HepG2 (cell line): ENCODE results near the gene BCL2A1. TPM values are rescaled to one million over a fixed set of nuclear protein-coding genes. Genes with fewer than 3 reads are reported as not detected.

Experiments
- ATAC-seq: fragments of 200-7000 bp; cut with Tn5 transposase; 3 replicates; pipeline ENCODE4 v1.9.1; 2020; ENCODE audit warnings: mild to moderate bottlenecking, moderate library complexity
- BruUV-seq: library from RNA; stranded (reverse); fragments of 400-500 nt; replicated peaks from 2 replicates; lab custom pipeline; 2021; lab: Mats Ljungman, UMichigan
- CTCF ChIA-PET: fragments of 300-600 bp; formaldehyde crosslinking; extraction: SDS; loops from one replicate; lab custom pipeline; 2021; ENCODE audit warnings: low total read pairs, inconsistent platforms, low intra/inter-chr PET ratio; lab: Yijun Ruan, JAX
- POLR2A ChIA-PET: fragments of 350-600 bp; sonication (Branson Sonifier 250); formaldehyde crosslinking; loops from one replicate; lab custom pipeline; 2020; ENCODE audit warnings: antibody characterized with exemption, inconsistent platforms; lab: Yijun Ruan, JAX
- DNase-seq: peaks from one replicate; pipeline ENCODE4 v3.0.0-alpha.2; 2015; ENCODE audit warnings: low spot score
- FAIRE-seq: peaks from 3 replicates; lab custom pipeline; 2011; peaks lifted over from hg19 to GRCh38; lab: Jason Lieb, UNC
- H2AFZ ChIP-seq: one replicate; pipeline ENCODE4 v1.6.1; 2011; ENCODE audit warnings: low read length, inconsistent platforms
- H3K27ac ChIP-seq: fragments of 300-600 bp; 3 replicates; pipeline ENCODE4 v1.8.0; 2011; ENCODE audit warnings: mixed run types, mild to moderate bottlenecking, mixed read lengths, low read length, inconsistent platforms; ENCODE audit not compliant: insufficient read depth; ENCODE audit errors: extremely low read length
- H3K27me3 ChIP-seq, 2 experiments: fragments of 200-600 bp in 1 of 2; 2 replicates in 1 of 2; 3 replicates in 1 of 2; pipeline versions ENCODE4 v1.6.0 to v1.8.0; 2011; ENCODE audit warnings: low read length in 2 of 2, mild to moderate bottlenecking in 2 of 2, moderate library complexity in 2 of 2, inconsistent platforms in 1 of 2; ENCODE audit not compliant: insufficient read depth in 2 of 2, control insufficient read depth in 1 of 2
- H3K36me3 ChIP-seq, 2 experiments: fragments of 200-600 bp in 1 of 2; replicated peaks in 1 of 2; 2 replicates in 1 of 2; 3 replicates in 1 of 2; pipeline versions ENCODE4 v1.5.1 to v1.8.0; 2011; ENCODE audit warnings: low read length in 2 of 2, inconsistent platforms in 1 of 2; ENCODE audit not compliant: insufficient read depth in 2 of 2, control insufficient read depth in 1 of 2
- H3K4me1 ChIP-seq: 2 replicates; pipeline ENCODE4 v1.5.1; 2012; ENCODE audit warnings: low read length, inconsistent platforms; ENCODE audit not compliant: insufficient read depth
- H3K4me2 ChIP-seq: 2 replicates; pipeline ENCODE4 v1.6.0; 2011; ENCODE audit warnings: low read depth, low read length, inconsistent platforms
- H3K4me3 ChIP-seq, 3 experiments: fragments of 200-600 bp in 1 of 3; sonication (generic), shearing (Covaris generic) in 1 of 3; replicated peaks in 1 of 3; 2 replicates each; pipeline ENCODE4 v1.5.1; 2011 to 2016; ENCODE audit warnings: low read length in 3 of 3, inconsistent platforms in 2 of 3, low read depth in 2 of 3, mild to moderate bottlenecking in 2 of 3, control low read depth in 1 of 3, mixed read lengths in 1 of 3; ENCODE audit not compliant: insufficient read depth in 1 of 3
- H3K79me2 ChIP-seq: one replicate; pipeline ENCODE4 v1.6.1; 2011; ENCODE audit warnings: low read length, inconsistent platforms; ENCODE audit not compliant: insufficient read depth
- H3K9ac ChIP-seq: 2 replicates; pipeline ENCODE4 v1.6.0; 2011; ENCODE audit warnings: mild to moderate bottlenecking, low read depth, low read length, inconsistent platforms; ENCODE audit not compliant: insufficient read depth
- H3K9me3 ChIP-seq: 2 replicates; pipeline ENCODE4 v1.5.1; 2012; ENCODE audit warnings: mild to moderate bottlenecking, low read length
- H4K20me1 ChIP-seq: 2 replicates; pipeline ENCODE4 v1.6.0; 2011; ENCODE audit warnings: inconsistent platforms, mild to moderate bottlenecking, low read length, moderate library complexity; ENCODE audit not compliant: insufficient read depth
- ASH2L ChIP-seq: fragments of 300-600, 200-600 bp; sonication (generic); IDR thresholded peaks from 2 replicates; pipeline ENCODE4 v1.7.0; 2017; ENCODE audit warnings: low read depth, mild to moderate bottlenecking, moderate library complexity, mixed read lengths, low read length; ENCODE audit not compliant: insufficient read length
- CCAR2 ChIP-seq: fragments of 200-400 bp; formaldehyde crosslinking; optimal IDR thresholded peaks from 2 replicates; pipeline ENCODE3; 2018; ENCODE audit warnings: low read depth, mild to moderate bottlenecking, low read length, moderate library complexity
- GABPA ChIP-seq, 2 experiments: IDR thresholded peaks; 2 replicates each; pipeline ENCODE4 v1.6.1; 2011 to 2016; ENCODE audit warnings: low read depth in 2 of 2, low read length in 1 of 2, missing biosample characterization in 1 of 2, missing genetic modification characterization in 1 of 2
- KDM4B ChIP-seq: sonication (generic); formaldehyde crosslinking; IDR thresholded peaks from 2 replicates; pipeline ENCODE4 v1.4.0; 2020; ENCODE audit warnings: missing genetic modification reagents
- MTF2 ChIP-seq: sonication (generic); formaldehyde crosslinking; IDR thresholded peaks from 2 replicates; pipeline ENCODE4 v1.5.0; 2020; ENCODE audit warnings: missing genetic modification reagents, borderline replicate concordance
- MZF1 ChIP-seq: sonication (generic); formaldehyde crosslinking; IDR thresholded peaks from 2 replicates; pipeline ENCODE4 v1.8.1; 2023; ENCODE audit warnings: mild to moderate bottlenecking, missing genetic modification reagents, borderline replicate concordance
- PAXIP1 ChIP-seq: sonication (generic); formaldehyde crosslinking; conservative IDR thresholded peaks from 2 replicates; pipeline ENCODE4 v1.4.0; 2020; ENCODE audit warnings: mild to moderate bottlenecking, missing genetic modification reagents, moderate library complexity
- PRPF4 ChIP-seq: fragments of 200-400 bp; formaldehyde crosslinking; IDR thresholded peaks from 2 replicates; pipeline ENCODE4 v1.6.1; 2016; ENCODE audit warnings: low read length, low read depth; ENCODE audit not compliant: poor library complexity, severe bottlenecking
- RFX5 ChIP-seq: IDR thresholded peaks from 2 replicates; pipeline ENCODE4 v1.6.1; 2011; ENCODE audit warnings: low read depth, low read length, improper control_type of control experiment
- SNAPC5 ChIP-seq: sonication (generic); formaldehyde crosslinking; IDR thresholded peaks from 2 replicates; pipeline ENCODE4 v1.8.1; 2023; ENCODE audit warnings: mild to moderate bottlenecking, missing genetic modification reagents, borderline replicate concordance
- TERF1 ChIP-seq: sonication (generic); formaldehyde crosslinking; IDR thresholded peaks from 2 replicates; pipeline ENCODE4 v1.8.0; 2022; ENCODE audit warnings: mild to moderate bottlenecking, missing genetic modification reagents, moderate library complexity
- THAP8 ChIP-seq: sonication (generic); formaldehyde crosslinking; IDR thresholded peaks from 2 replicates; pipeline ENCODE4 v1.5.1; 2020; ENCODE audit warnings: missing genetic modification reagents, mild to moderate bottlenecking, borderline replicate concordance
- ZFY ChIP-seq: sonication (generic); formaldehyde crosslinking; IDR thresholded peaks from 2 replicates; pipeline ENCODE4 v1.4.0; 2020; ENCODE audit warnings: missing genetic modification reagents
- ZNF253 ChIP-seq: sonication (generic); formaldehyde crosslinking; IDR thresholded peaks from 2 replicates; pipeline ENCODE4 v1.8.0; 2022; ENCODE audit warnings: mild to moderate bottlenecking, missing genetic modification reagents, borderline replicate concordance
- ZNF501 ChIP-seq: sonication (generic); formaldehyde crosslinking; IDR thresholded peaks from 2 replicates; pipeline ENCODE4 v1.5.1; 2020; ENCODE audit warnings: mild to moderate bottlenecking, moderate library complexity, missing genetic modification reagents
- ZNF563 ChIP-seq: sonication (generic); formaldehyde crosslinking; IDR thresholded peaks from 2 replicates; pipeline ENCODE4 v1.8.0; 2022; ENCODE audit warnings: mild to moderate bottlenecking, moderate library complexity, missing genetic modification reagents
- ZNF616 ChIP-seq: sonication (generic); formaldehyde crosslinking; IDR thresholded peaks from 2 replicates; pipeline ENCODE4 v1.5.0; 2020; ENCODE audit warnings: low read depth, mild to moderate bottlenecking, missing genetic modification reagents
- ZNF782 ChIP-seq: sonication (generic); formaldehyde crosslinking; IDR thresholded peaks from 2 replicates; pipeline ENCODE4 v1.4.0; 2020; ENCODE audit warnings: missing genetic modification reagents, mild to moderate bottlenecking, borderline replicate concordance
- ZSCAN12 ChIP-seq: sonication (generic); formaldehyde crosslinking; IDR thresholded peaks from 2 replicates; pipeline ENCODE4 v1.9.0; 2021; ENCODE audit warnings: mild to moderate bottlenecking, missing genetic modification reagents
- WGBS: methylation state at CpG from one replicate; pipeline ENCODE4 v1.1.6; 2017; ENCODE audit warnings: low lambda C conversion rate; 5-methylcytosine and 5-hydroxymethylcytosine counted together
- in situ Hi-C: cut with HindIII; loops from 2 replicates; pipeline ENCODE4 v1.10.0; 2017; ENCODE audit warnings: low pct_unique_long_range_greater_than_20kb; ENCODE audit not compliant: extremely low pct_ligation_motif_present
- intact Hi-C: fragments of 100-400 bp; cut with micrococcal nuclease; formaldehyde crosslinking; loops from one replicate; pipeline ENCODE4 v1.10.0; 2022; ENCODE audit not compliant: unreplicated experiment
- polyA plus RNA-seq, 8 experiments: library from polyadenylated mRNA; depleted of rRNA in 3 of 8; stranded (reverse) in 7 of 8; unstranded in 1 of 8; fragments of >200 nt; fragmentation: Illumina TruSeq in 4 of 8; extraction: Trizol in 4 of 8; gene quantifications; 2 replicates each; pipeline versions ENCODE4 v1.2.1 to v1.2.3, GENCODE V29; 2011 to 2016; ENCODE audit warnings: low read depth in 4 of 8, missing spikeins in 1 of 8, mixed read lengths in 1 of 8; ENCODE audit not compliant: insufficient read depth in 1 of 8
- total RNA-seq, 5 experiments: library from RNA; depleted of rRNA; stranded (reverse); fragments of >200 nt; fragmentation: Illumina TruSeq; extraction: Trizol; gene quantifications; 2 replicates each; pipeline ENCODE4 v1.2.3, GENCODE V29; 2016; ENCODE audit warnings: low read depth in 1 of 5

Gene BCL2A1
- total and polyA plus RNA-seq, 2 of the 13 experiments (the other 11 are each of a cell fraction or from before 2014, with no cell fraction given), result 0.08 to 0.31 TPM

- FAIRE-seq (no peak), DNase-seq (peak; percentile 40), ATAC-seq (peak; percentile 80)
- Histone ChIP-seq H3K9ac (peak overlapping the region; percentile 88), H3K36me3 (peaks cover 2 to 4% of the 10 kb centered on the region in 2 experiments; a peak in 2 of 5 replicates), H3K4me3 (peak overlapping the region; percentile 92 to 99 (median 94)), H3K4me1 (peaks cover 25% of the 10 kb centered on the region), H4K20me1 (no peaks in the 10 kb centered on the region), H3K4me2 (peak overlapping the region; percentile 86), H3K79me2 (peaks cover 27% of the 10 kb centered on the region), H3K9me3 (peaks cover 13% of the 10 kb centered on the region), H2AFZ (no peak overlapping the region), H3K27ac (peak overlapping the region; percentile 93), H3K27me3 (no peaks in the 10 kb centered on the region; a peak in 1 of 5 replicates)
- intact Hi-C loops (loop anchor here (1.0 to 5.0 kb wide), 4 partner anchors 26 to 136 kb away; partner anchors contain the start of genes MTHFS and ZFAND6), in situ Hi-C loops (no loop called here)
- ChIA-PET POLR2A (interaction anchor here (0.7 to 2.7 kb wide), 24 partner anchors 8 to 249 kb away, joined by 3 to 40 read pairs (median 6); partner anchors contain the start of genes MTHFS and ZFAND6), CTCF (no interaction called here)
- BruUV-seq, result no TSS peak
- 0% methylated on average over 6 of the region's 51 CpGs for WGBS
- TF ChIP-seq ZNF616 (peak; percentile 30; the same call in 1 of the 2 replicates), RFX5 (no peak), ZFY (CRISPR knock-in tag) (no peak), ZSCAN12 (CRISPR knock-in tag) (no peak), ZNF563 (CRISPR knock-in tag) (no peak), CCAR2 (no peak), SNAPC5 (CRISPR knock-in tag) (no peak), KDM4B (CRISPR knock-in tag) (0 out of 2 replicates have a peak, but pooled peaks have one; percentile 40), MTF2 (CRISPR knock-in tag) (no peak), ZNF253 (CRISPR knock-in tag) (no peak), PAXIP1 (CRISPR knock-in tag) (no peak), ZNF501 (CRISPR knock-in tag) (no peak), ZNF782 (0 out of 2 replicates have a peak, but pooled peaks have one; percentile 53), TERF1 (no peak), PRPF4 (no peak), THAP8 (no peak), ASH2L (no peak), GABPA (IDR thresholded peaks at IDR 0.05; ENCODE audit: low read depth, low read length) (no peak), GABPA (CRISPR knock-in tag; IDR thresholded peaks at IDR 0.05; ENCODE audit: low read depth) (no peak), MZF1 (CRISPR knock-in tag) (no peak)
Observed at GRCh38 chr15:79923079-79923514, 47.9 kb downstream of the BCL2A1 start.
